Progenitor cell of endocrine pancreas (in vitro differentiated cells): ENCODE measurements around the gene FGL2. TPM values are rescaled to one million over a fixed set of nuclear protein-coding genes. Genes with fewer than 3 reads are reported as not detected.

Experiments used
- DNase-seq: peaks from one replicate; pipeline ENCODE4 v3.0.0; 2021; ENCODE audit warnings: low spot score; ENCODE audit not compliant: unreplicated experiment
- H3K27ac Mint-ChIP-seq: 2 replicates; pipeline ENCODE4 v1.8.0; 2021; ENCODE audit warnings: mild to moderate bottlenecking, moderate library complexity, mixed read lengths
- H3K27me3 Mint-ChIP-seq: 2 replicates; pipeline ENCODE4 v1.8.0; 2021; ENCODE audit warnings: mixed read lengths
- H3K36me3 Mint-ChIP-seq: 2 replicates; pipeline ENCODE4 v1.8.0; 2022; ENCODE audit warnings: mixed read lengths; ENCODE audit not compliant: insufficient read depth
- H3K4me1 Mint-ChIP-seq: 2 replicates; pipeline ENCODE4 v1.8.0; 2021; ENCODE audit warnings: low read depth, mixed read lengths
- H3K4me3 Mint-ChIP-seq: 2 replicates; pipeline ENCODE4 v1.8.0; 2021; ENCODE audit warnings: low read depth, mild to moderate bottlenecking, moderate library complexity, mixed read lengths
- H3K9me3 Mint-ChIP-seq: 2 replicates; pipeline ENCODE4 v1.8.0; 2021; ENCODE audit warnings: low read depth, mixed read lengths
- CTCF ChIP-seq: fragments of 200-600 bp; sonication (generic); IDR thresholded peaks from one replicate; pipeline ENCODE4 v1.5.0; 2021; ENCODE audit warnings: antibody characterized with exemption, mild to moderate bottlenecking; ENCODE audit not compliant: unreplicated experiment
- long read RNA-seq: library from polyadenylated mRNA; unstranded; transcript quantifications from one replicate; pipeline ENCODE4 v2.0.0, GENCODE V29; 2020
- total RNA-seq: library from RNA; stranded (reverse); gene quantifications from 2 replicates; pipeline ENCODE4 v1.2.1, GENCODE V29; 2021

Gene FGL2
- not detected in 2 replicates for total RNA-seq
- long read RNA-seq: 0 reads

GRCh38 chr7:77199013-77199966 lies at the start of gene FGL2:
TSS of gene FGL2 (minus strand) at chr7:77199819. CDS start at chr7:77199793, 26 bp downstream.
- Mint-ChIP-seq H3K27ac (no peak within 1 kb of the TSS), H3K4me3 (no peak within 1 kb of the TSS), H3K4me1 (peaks cover 10% of the 10 kb centered on the region), H3K9me3 (no peaks in the 10 kb centered on the region), H3K27me3 (peaks cover 9% of the 10 kb centered on the region), H3K36me3 (no peaks in the 10 kb centered on the region)
- no peak for TF ChIP-seq CTCF
- no peak for DNase-seq

- H3K4me1 Mint-ChIP-seq: no peaks in the 10 kb centered on the region
- H3K4me3 Mint-ChIP-seq: no peak overlapping the region
- no peaks in the 10 kb centered on the region for H3K27me3 Mint-ChIP-seq
These were observed 48.5 kb upstream of the FGL2 start for GRCh38 chr7:77248154-77248553.

GRCh38 chr7:77247206-77247850 lies 47.7 kb upstream of the FGL2 start:
- peak; percentile 71 for DNase-seq
- no peak overlapping the region for H3K4me3 Mint-ChIP-seq
- H3K4me1 Mint-ChIP-seq: no peaks in the 10 kb centered on the region
- no peak overlapping the region for H3K27ac Mint-ChIP-seq
- TF ChIP-seq CTCF: peak; percentile 93
- H3K27me3 Mint-ChIP-seq: no peaks in the 10 kb centered on the region
- H3K9me3 Mint-ChIP-seq: no peaks in the 10 kb centered on the region
- no peaks in the 10 kb centered on the region for H3K36me3 Mint-ChIP-seq

More at GRCh38 chr7:77248154-77248553, 48.5 kb upstream of the FGL2 start:
- no peak overlapping the region for H3K27ac Mint-ChIP-seq
- no peak for DNase-seq
- H3K36me3 Mint-ChIP-seq: no peaks in the 10 kb centered on the region
- no peaks in the 10 kb centered on the region for H3K9me3 Mint-ChIP-seq
- TF ChIP-seq CTCF: no peak

GRCh38 chr7:77246026-77246640 lies 46.5 kb upstream of the FGL2 start:
- no peaks in the 10 kb centered on the region for H3K9me3 Mint-ChIP-seq
- DNase-seq: no peak
- H3K4me3 Mint-ChIP-seq: no peak overlapping the region
- no peak for TF ChIP-seq CTCF
- no peaks in the 10 kb centered on the region for H3K4me1 Mint-ChIP-seq
- H3K27me3 Mint-ChIP-seq: no peaks in the 10 kb centered on the region
- no peak overlapping the region for H3K27ac Mint-ChIP-seq
- peaks cover 1% of the 10 kb centered on the region for H3K36me3 Mint-ChIP-seq
